HEK293T (cell line): ENCODE measurements around the gene CDS2.

ENCODE experiments used
- CTCF ChIA-PET: fragments of 350-600 bp; formaldehyde crosslinking; extraction: SDS; loops from one replicate; lab custom pipeline; 2021; ENCODE audit warnings: antibody characterized with exemption, inconsistent platforms; lab: Yijun Ruan, JAX
- POLR2A ChIA-PET: fragments of 350-600 bp; formaldehyde crosslinking; extraction: SDS; loops from one replicate; lab custom pipeline; 2020; ENCODE audit warnings: antibody characterized with exemption, inconsistent platforms; lab: Yijun Ruan, JAX
- DNase-seq: peaks from one replicate; pipeline ENCODE4 v3.0.0; 2012; ENCODE audit warnings: mixed read lengths; ENCODE audit errors: extremely low spot score
- ARNT ChIP-seq: fragments of 450-650 bp; IDR thresholded peaks from 2 replicates; pipeline ENCODE4 v1.6.1; 2017; ENCODE audit warnings: mild to moderate bottlenecking
- BHLHE40 ChIP-seq: fragments of 450-650 bp; IDR thresholded peaks from 2 replicates; pipeline ENCODE4 v1.6.1; 2016; ENCODE audit warnings: mild to moderate bottlenecking, moderate library complexity, borderline replicate concordance
- CTBP1 ChIP-seq: fragments of 450-650 bp; IDR thresholded peaks from 2 replicates; pipeline ENCODE4 v1.6.1; 2016; ENCODE audit warnings: borderline replicate concordance
- ELF4 ChIP-seq: fragments of 450-650 bp; IDR thresholded peaks from 2 replicates; pipeline ENCODE4 v1.6.1; 2017; ENCODE audit warnings: antibody characterized with exemption
- FOXA1 ChIP-seq: fragments of 450-650 bp; IDR thresholded peaks from 2 replicates; pipeline ENCODE4 v1.6.1; 2016; ENCODE audit warnings: mild to moderate bottlenecking
- FOXK2 ChIP-seq: fragments of 450-650 bp; IDR thresholded peaks from 2 replicates; pipeline ENCODE4 v1.6.1; 2016; ENCODE audit warnings: mild to moderate bottlenecking
- FOXM1 ChIP-seq: fragments of 450-650 bp; IDR thresholded peaks from 2 replicates; pipeline ENCODE4 v1.6.1; 2017; ENCODE audit warnings: mild to moderate bottlenecking, borderline replicate concordance
- HDGF ChIP-seq: fragments of 450-650 bp; IDR thresholded peaks from 2 replicates; pipeline ENCODE4 v1.6.1; 2017; ENCODE audit warnings: antibody characterized with exemption, borderline replicate concordance
- L3MBTL2 ChIP-seq: fragments of 450-650 bp; conservative IDR thresholded peaks from 2 replicates; pipeline ENCODE4 v1.6.1; 2016; ENCODE audit warnings: mild to moderate bottlenecking
- LEF1 ChIP-seq: fragments of 450-650 bp; IDR thresholded peaks from 2 replicates; pipeline ENCODE4 v1.6.1; 2017; ENCODE audit warnings: mild to moderate bottlenecking, borderline replicate concordance
- NFRKB ChIP-seq: fragments of 450-650 bp; IDR thresholded peaks from 2 replicates; pipeline ENCODE4 v1.6.1; 2016; ENCODE audit warnings: mild to moderate bottlenecking, moderate library complexity
- SP1 ChIP-seq: fragments of 450-650 bp; IDR thresholded peaks from 2 replicates; pipeline ENCODE4 v1.6.1; 2017
- SUZ12 ChIP-seq: fragments of 450-650 bp; IDR thresholded peaks from 2 replicates; pipeline ENCODE4 v1.6.1; 2016; ENCODE audit warnings: mild to moderate bottlenecking
- TARDBP ChIP-seq: fragments of 450-650 bp; IDR thresholded peaks from 2 replicates; pipeline ENCODE4 v1.6.1; 2016
- ZNF384 ChIP-seq: fragments of 450-650 bp; IDR thresholded peaks from 2 replicates; pipeline ENCODE4 v1.6.1; 2016
- TF ChIP-seq, protein P1 (sequence below): fragments of 450-650 bp; IDR thresholded peaks from 2 replicates; pipeline ENCODE4 v1.6.1; 2016

Gene CDS2

DNA sequence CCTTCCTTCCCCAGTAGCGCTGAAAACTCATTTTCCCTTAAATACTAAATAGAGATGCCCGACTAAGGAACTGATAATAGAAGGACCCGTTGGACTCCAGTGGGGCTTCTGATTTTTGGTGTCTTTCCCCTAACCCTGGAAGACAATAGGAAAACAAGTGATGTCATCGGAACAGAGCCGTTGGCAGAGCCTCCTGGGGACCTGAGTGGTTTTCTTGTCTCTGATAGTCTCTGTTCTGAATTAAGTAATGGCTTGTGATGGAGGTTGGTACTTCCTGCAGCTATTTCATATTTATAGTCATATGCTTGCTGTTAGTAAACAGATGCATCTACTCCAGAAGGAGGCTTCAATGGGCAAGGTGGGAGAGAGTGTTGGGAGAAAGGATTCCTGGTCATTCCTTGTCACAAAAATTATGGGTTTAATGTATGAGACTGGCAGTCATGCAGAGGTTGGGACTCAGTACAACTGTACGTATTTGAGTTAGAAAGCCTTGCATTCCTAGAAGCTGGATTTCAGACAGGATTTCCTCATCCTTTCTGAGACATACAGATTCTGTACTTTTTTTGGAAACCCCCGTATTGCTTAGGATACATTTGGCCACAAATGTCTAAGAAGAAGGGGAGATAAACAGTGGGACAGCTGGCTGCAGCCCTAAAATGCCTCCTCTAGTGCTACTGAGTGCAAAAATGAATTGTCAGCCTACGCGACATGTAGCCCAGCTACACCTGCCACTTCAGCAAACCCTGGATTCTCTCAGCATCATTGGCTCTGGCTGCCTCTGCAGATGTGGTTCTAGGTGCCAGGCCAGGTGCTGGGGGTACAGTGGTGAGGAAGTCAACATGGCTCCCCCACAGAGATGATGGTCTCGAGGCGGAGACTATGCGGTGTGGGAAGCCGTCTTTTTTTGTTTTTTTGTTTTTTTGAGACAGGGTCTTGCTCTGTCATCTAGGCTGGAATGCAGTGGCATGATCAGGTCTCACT, 38.1 kb downstream of the CDS2 start:
- no peak for DNase-seq
- TF ChIP-seq SUZ12 = no peak
- TF ChIP-seq, protein P1, sequence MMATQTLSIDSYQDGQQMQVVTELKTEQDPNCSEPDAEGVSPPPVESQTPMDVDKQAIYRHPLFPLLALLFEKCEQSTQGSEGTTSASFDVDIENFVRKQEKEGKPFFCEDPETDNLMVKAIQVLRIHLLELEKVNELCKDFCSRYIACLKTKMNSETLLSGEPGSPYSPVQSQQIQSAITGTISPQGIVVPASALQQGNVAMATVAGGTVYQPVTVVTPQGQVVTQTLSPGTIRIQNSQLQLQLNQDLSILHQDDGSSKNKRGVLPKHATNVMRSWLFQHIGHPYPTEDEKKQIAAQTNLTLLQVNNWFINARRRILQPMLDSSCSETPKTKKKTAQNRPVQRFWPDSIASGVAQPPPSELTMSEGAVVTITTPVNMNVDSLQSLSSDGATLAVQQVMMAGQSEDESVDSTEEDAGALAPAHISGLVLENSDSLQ = no peak
- no peak for TF ChIP-seq LEF1
- TF ChIP-seq NFRKB = no peak
- no peak for TF ChIP-seq SP1
- TF ChIP-seq ARNT = no peak
- TF ChIP-seq ZNF384 = no peak
- TF ChIP-seq BHLHE40 = no peak
- ChIA-PET CTCF (no interaction called here), POLR2A (no interaction called here)

DNA sequence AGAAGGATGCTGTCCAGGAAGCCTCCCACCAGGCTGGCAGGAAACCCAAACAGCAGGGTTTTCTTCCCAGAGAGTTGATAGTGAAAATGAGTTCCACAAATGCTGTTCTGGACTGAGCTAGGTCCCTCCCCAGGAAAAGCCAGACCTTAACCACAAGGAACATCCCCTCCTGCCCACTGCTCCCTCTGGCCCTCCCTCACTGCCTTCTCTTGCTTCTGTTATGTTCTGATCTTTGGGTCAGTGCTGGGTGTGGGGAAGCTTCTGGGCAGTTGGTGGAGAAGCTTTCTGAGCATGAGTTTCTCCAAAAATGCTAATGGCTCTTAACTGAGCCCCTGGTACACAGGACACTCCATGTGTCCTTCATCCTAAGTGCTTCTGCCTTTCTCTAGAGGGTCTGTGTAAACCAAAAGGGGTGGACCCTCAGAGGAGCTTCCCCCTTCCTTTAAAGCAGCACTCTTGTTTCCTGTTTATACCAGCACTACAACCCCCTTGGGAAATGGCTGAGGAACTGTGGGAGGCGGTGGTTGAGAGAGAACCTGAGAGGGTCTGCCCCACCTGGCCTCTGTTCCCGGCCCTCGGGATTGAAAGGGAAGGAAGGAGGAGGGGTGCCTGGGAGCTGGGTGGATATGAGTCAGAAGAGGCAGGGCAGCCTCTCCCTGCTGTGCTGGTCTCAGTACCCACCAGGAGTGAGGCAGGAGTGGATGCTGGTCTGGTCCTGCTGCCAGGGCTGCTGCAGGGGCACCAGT, 42.0 kb downstream of the CDS2 start:
- CTCF ChIA-PET = interaction anchor here (0.6 kb wide), 1 partner anchor 42 kb away, joined by 3 read pairs; the partner anchor contains the start of gene CDS2

DNA sequence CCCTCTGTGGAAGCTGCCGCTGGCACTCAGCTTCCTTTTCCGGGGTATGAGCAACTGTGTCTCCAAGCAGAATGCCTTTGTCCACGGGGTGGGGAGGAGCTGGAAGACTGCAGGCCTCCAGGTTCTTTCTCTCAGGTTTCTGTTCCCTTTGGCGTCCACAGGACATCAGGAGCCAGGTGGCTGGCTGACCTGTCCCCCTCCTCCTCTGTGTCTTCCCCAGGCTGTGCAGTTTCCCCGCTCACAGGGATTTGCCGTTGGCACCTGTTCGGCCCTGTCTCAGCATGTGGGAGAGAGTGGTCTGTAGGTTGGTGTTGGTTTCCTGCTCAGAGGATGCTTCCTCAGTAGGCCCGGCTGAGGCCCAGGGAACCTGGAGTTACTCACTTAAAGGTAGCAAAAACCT, 43.5 kb downstream of the CDS2 start:
- DNase-seq = no peak
- TF ChIP-seq HDGF = no peak
- no peak for TF ChIP-seq ELF4
- ChIA-PET CTCF (no interaction called here), POLR2A (interaction anchor here (1.0 kb wide), 1 partner anchor 44 kb away, joined by 4 read pairs; the partner anchor contains the start of gene CDS2)

More for the DNA sequence above, 42.0 kb downstream of the CDS2 start:
- no peak for DNase-seq
- POLR2A ChIA-PET = no interaction called here
- TF ChIP-seq TARDBP = no peak
- no peak for TF ChIP-seq L3MBTL2
- no peak for TF ChIP-seq ELF4
- no peak for TF ChIP-seq ZNF384
- TF ChIP-seq HDGF = no peak
- no peak for TF ChIP-seq SP1
- TF ChIP-seq FOXM1 = no peak
- TF ChIP-seq NFRKB = no peak
- TF ChIP-seq LEF1 = no peak
- no peak for TF ChIP-seq SUZ12
- TF ChIP-seq, protein P1 = no peak
- no peak for TF ChIP-seq FOXK2
- no peak for TF ChIP-seq CTBP1
- no peak for TF ChIP-seq BHLHE40
- TF ChIP-seq ARNT = no peak
- no peak for TF ChIP-seq FOXA1

DNA sequence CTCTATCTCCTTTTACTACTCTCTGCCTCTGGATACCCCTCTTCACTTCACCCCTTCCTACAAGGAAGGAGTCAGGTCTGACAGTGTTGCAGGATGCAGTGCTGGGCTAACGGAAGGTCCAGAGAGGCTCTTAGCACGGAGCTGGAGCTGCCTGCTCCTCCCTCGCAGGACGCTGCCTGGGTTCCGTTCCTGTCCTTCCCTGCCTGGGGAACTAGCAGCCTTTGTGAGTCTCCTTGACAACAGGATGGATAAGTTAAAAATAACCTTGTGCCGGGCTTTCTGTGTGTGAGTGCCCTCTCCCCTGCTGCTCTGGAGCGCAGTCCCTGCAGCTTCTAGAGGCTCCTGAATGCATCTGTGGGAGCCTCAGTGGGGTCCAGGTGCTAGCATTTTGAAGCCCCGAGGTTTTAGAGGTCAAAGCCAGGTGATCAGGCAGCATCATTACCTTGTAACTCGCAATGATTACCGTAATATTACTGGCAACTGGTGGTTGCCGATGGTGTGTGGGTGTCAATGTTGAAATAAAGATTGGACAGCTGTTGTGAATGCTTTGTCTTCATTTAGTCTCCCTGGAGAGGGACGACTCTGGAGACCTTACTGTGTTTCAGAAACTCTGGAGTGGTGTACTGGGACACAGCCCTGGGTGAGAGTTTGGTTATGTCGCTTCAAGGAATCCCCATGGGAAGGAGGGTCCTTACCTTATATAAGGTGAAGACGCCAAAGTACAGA, 44.4 kb downstream of the CDS2 start:
- DNase-seq = no peak
- TF ChIP-seq LEF1 = no peak
- no peak for TF ChIP-seq NFRKB
- TF ChIP-seq ARNT = no peak
- no peak for TF ChIP-seq ZNF384
- TF ChIP-seq ELF4 = no peak
- no peak for TF ChIP-seq BHLHE40
- no peak for TF ChIP-seq TARDBP
- TF ChIP-seq FOXK2 = no peak
- TF ChIP-seq L3MBTL2 = no peak
- TF ChIP-seq CTBP1 = no peak
- no peak for TF ChIP-seq FOXM1
- no peak for TF ChIP-seq FOXA1
- TF ChIP-seq HDGF = no peak
- no peak for TF ChIP-seq SUZ12
- POLR2A ChIA-PET = interaction anchor here (1.0 kb wide), 1 partner anchor 44 kb away, joined by 4 read pairs; the partner anchor contains the start of gene CDS2
- CTCF ChIA-PET = interaction anchor here (1.0 kb wide), 1 partner anchor 34 kb away, joined by 3 read pairs; no protein-coding TSS in a partner anchor

DNA sequence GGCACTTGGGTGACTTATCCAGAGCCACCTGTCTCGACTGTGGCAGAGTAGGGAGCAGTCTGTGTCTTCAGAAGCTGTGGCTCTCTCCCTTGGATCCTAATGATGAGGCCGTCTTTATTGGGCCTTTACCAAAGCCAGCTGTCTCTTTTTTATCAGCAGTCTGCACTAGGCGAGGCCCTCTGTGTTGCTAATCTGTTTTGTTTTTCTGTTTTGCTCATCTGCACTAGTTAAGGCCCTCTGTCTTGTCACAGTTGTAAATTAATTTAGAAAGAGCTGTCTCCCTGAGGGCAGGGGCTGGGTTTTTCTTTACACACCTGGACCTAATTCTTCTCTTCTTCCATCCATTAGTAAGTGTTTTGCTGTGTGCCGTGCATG, 45.0 kb downstream of the CDS2 start:
- DNase-seq = no peak
- TF ChIP-seq TARDBP (no peak), ELF4 (no peak), SP1 (no peak), SUZ12 (no peak), LEF1 (no peak), CTBP1 (no peak), ARNT (no peak), HDGF (no peak), ZNF384 (no peak), L3MBTL2 (no peak), FOXA1 (no peak)
- TF ChIP-seq, protein P1 = no peak
- ChIA-PET CTCF (interaction anchor here (1.0 kb wide), 1 partner anchor 34 kb away, joined by 3 read pairs; no protein-coding TSS in a partner anchor), POLR2A (no interaction called here)
